Astrocyte of the spinal cord (primary cell): ENCODE results near the gene MRPL17.
A peak's percentile ranks its signal among the peaks of the same experiment; 100 is the strongest.

Source experiments
- DNase-seq: peaks from one replicate; pipeline ENCODE4 v3.0.0; 2011; ENCODE audit warnings: low read depth, low spot score
- H3K4me3 ChIP-seq: 2 replicates; pipeline ENCODE4 v1.5.1; 2011; ENCODE audit warnings: low read depth, mild to moderate bottlenecking, low read length, moderate library complexity
- CTCF ChIP-seq: IDR thresholded peaks from 2 replicates; pipeline ENCODE4 v1.5.1; 2012; ENCODE audit warnings: low read depth, mild to moderate bottlenecking, low read length, inconsistent platforms
- in situ Hi-C: cut with HindIII; loops from 2 replicates; pipeline ENCODE4 v1.10.0; 2017; ENCODE audit warnings: low sequenced_read_pairs

The MRPL17 gene

GRCh38 chr11:6660712-6661111, 22.4 kb downstream of the MRPL17 start:
- no peak overlapping the region for H3K4me3 ChIP-seq
- TF ChIP-seq CTCF: no peak
- in situ Hi-C loops: no loop called here
- no peak for DNase-seq

- DNase-seq: no peak
- no peak for TF ChIP-seq CTCF
- in situ Hi-C loops: no loop called here
- H3K4me3 ChIP-seq: no peak overlapping the region
Measured at GRCh38 chr11:6658647-6659046, 24.5 kb downstream of the MRPL17 start.

DNA sequence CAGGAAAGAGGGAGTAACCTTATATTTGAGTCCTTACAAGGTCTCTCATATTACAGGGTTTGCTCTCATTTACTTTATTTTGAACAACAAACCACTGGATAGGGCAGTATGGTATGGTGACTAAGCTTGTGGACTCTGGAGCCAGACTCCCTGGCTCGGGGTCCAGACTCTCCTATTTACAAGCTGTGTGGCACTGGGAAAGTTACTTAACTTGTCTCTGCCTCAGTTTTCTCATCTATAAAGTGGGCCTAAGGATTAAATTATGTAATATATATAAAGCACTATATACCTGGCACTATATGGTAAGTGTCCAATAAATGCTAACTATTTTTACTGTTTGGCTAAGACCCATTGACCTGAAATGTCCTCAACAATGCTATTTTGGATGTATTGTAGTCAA, 25.8 kb downstream of the MRPL17 start:
- no peak for TF ChIP-seq CTCF
- in situ Hi-C loops: no loop called here
- H3K4me3 ChIP-seq: no peak overlapping the region
- DNase-seq: peak; percentile 18

- no peak for TF ChIP-seq CTCF
- no peak for DNase-seq
- in situ Hi-C loops: no loop called here
- no peak overlapping the region for H3K4me3 ChIP-seq
Measured at GRCh38 chr11:6656936-6657335, 26.2 kb downstream of the MRPL17 start.

- no peak for TF ChIP-seq CTCF
- DNase-seq: no peak
- H3K4me3 ChIP-seq: no peak overlapping the region
- in situ Hi-C loops: no loop called here
Measured at GRCh38 chr11:6656584-6656915, 26.6 kb downstream of the MRPL17 start.

GRCh38 chr11:6655790-6656583, 27.2 kb downstream of the MRPL17 start, which contains the start of gene DCHS1:
Gene DCHS1, minus strand, starts transcription at chr11:6655809. Its CDS starts 14,196 bp downstream, at chr11:6641613.
- H3K4me3 ChIP-seq: peak within 1 kb of the TSS; percentile 52
- no peak for TF ChIP-seq CTCF
- no peak for DNase-seq
- in situ Hi-C loops: no loop called here
